GM10266 (cell line): ENCODE measurements around the gene JHY.
A peak's percentile ranks its signal among the peaks of the same experiment; 100 is the strongest.

ENCODE experiments used
- DNase-seq: peaks from one replicate; pipeline ENCODE4 v3.0.0; 2012; ENCODE audit errors: extremely low spot score
- TF ChIP-seq, protein P1 (sequence below): IDR thresholded peaks from 2 replicates; pipeline ENCODE4 v1.5.1; 2012; ENCODE audit warnings: mild to moderate bottlenecking, low read depth; ENCODE audit not compliant: control insufficient read depth, insufficient read depth; ENCODE audit errors: missing control alignments

Gene JHY

DNA sequence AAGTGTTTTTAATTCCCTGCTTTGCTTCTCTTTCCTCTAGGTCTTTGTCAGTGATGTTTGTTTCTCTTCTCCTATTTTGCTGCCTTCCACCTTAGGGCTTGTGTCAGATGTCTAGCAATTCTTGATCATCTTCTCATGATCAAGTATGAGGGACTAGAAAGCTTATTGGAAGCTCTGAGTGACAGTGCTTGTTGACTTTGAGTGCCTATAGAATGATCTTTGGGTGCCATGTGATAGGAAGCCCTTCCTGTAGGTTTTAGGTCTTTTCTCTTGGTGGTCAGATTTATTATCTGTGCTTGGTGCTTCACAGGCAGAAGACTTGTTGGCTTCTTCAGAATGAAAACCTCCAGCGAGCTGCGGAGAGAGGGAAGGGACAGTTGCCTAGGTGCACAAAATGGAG, 56.0 kb downstream of the JHY start:
- no peak for DNase-seq
- TF ChIP-seq, protein P1, sequence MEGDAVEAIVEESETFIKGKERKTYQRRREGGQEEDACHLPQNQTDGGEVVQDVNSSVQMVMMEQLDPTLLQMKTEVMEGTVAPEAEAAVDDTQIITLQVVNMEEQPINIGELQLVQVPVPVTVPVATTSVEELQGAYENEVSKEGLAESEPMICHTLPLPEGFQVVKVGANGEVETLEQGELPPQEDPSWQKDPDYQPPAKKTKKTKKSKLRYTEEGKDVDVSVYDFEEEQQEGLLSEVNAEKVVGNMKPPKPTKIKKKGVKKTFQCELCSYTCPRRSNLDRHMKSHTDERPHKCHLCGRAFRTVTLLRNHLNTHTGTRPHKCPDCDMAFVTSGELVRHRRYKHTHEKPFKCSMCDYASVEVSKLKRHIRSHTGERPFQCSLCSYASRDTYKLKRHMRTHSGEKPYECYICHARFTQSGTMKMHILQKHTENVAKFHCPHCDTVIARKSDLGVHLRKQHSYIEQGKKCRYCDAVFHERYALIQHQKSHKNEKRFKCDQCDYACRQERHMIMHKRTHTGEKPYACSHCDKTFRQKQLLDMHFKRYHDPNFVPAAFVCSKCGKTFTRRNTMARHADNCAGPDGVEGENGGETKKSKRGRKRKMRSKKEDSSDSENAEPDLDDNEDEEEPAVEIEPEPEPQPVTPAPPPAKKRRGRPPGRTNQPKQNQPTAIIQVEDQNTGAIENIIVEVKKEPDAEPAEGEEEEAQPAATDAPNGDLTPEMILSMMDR = no peak

GRCh38 chr11:122951211-122951610, 68.7 kb downstream of the JHY start:
- no peak for DNase-seq
- TF ChIP-seq, protein P1 = no peak

DNA sequence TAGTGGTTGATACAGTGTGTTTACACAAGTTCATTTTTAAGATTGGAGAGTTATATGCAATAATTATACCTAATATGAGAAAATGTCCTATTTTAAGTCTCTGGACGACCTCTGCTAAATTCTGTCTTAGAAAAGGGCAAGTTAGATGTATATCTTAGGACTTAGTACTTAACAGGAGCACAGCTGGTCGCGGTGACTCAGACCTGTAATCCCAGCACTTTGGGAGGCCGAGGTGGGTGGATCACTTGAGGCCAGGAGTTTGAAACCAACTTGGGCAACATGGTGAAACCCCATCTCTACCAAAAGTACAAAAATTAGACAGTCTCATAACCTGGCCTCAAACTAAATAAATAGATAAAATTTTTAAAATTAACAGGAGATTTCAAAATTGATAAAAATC, 71.9 kb downstream of the JHY start:
- TF ChIP-seq, protein P1 = no peak
- DNase-seq = no peak

DNA sequence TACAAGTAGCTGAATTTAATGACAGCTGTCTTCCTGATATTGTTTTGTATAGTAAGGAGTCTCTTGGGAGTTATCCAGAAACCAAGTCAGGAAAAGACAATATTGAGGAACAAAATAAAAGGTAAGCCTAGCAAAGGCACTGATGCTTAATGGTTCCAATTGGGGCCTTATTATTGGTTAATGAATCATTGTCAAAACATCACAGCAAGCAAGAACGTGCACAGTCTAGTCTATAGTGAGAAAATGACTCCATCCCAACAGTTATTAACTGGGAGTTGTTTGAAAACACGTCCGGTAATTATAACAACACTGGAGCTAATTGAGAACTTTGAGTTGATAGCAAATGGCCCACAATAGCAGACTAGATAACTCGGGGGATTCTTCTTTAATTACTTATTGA, 81.4 kb downstream of the JHY start:
- DNase-seq = no peak
- TF ChIP-seq, protein P1 = no peak

- TF ChIP-seq, protein P1 = no peak
- DNase-seq = no peak
Observed at GRCh38 chr11:122976061-122976733, 93.6 kb downstream of the JHY start.

GRCh38 chr11:122976734-122977469, 94.3 kb downstream of the JHY start:
- TF ChIP-seq, protein P1 = no peak
- peak; percentile 27 for DNase-seq

GRCh38 chr11:122977470-122978298, 95.1 kb downstream of the JHY start:
- peak; percentile 28 for DNase-seq
- TF ChIP-seq, protein P1 = no peak
